Calu3 (cell line): ENCODE data around the gene ESAM. TPM values are rescaled to one million over a fixed set of nuclear protein-coding genes. Genes with fewer than 3 reads are reported as not detected.

Experiments
- BruUV-seq: library from RNA; stranded (reverse); fragments of 400-500 nt; replicated peaks from 2 replicates; lab custom pipeline; 2021; lab: Mats Ljungman, UMichigan
- CTCF ChIA-PET: fragments of 300-600 bp; sonication (Branson Sonifier 250); formaldehyde crosslinking; loops from one replicate; lab custom pipeline; 2022; ENCODE audit warnings: antibody characterized with exemption; lab: Charles Lee
- DNase-seq: peaks from one replicate; pipeline ENCODE4 v3.0.0; 2022
- H3K27ac Mint-ChIP-seq: one replicate; pipeline ENCODE4 v1.8.0; 2022; ENCODE audit warnings: mixed read lengths; ENCODE audit not compliant: unreplicated experiment
- H3K27me3 Mint-ChIP-seq: one replicate; pipeline ENCODE4 v1.8.0; 2022; ENCODE audit warnings: mixed read lengths; ENCODE audit not compliant: unreplicated experiment
- H3K36me3 Mint-ChIP-seq: one replicate; pipeline ENCODE4 v1.8.0; 2022; ENCODE audit warnings: mild to moderate bottlenecking, moderate library complexity, mixed read lengths; ENCODE audit not compliant: insufficient read depth, unreplicated experiment
- H3K4me1 Mint-ChIP-seq: one replicate; pipeline ENCODE4 v1.8.0; 2022; ENCODE audit warnings: mild to moderate bottlenecking, low read depth, mixed read lengths; ENCODE audit not compliant: unreplicated experiment
- H3K4me3 Mint-ChIP-seq: one replicate; pipeline ENCODE4 v1.8.0; 2022; ENCODE audit warnings: mild to moderate bottlenecking, low read depth, moderate library complexity, mixed read lengths; ENCODE audit not compliant: unreplicated experiment
- H3K9me3 Mint-ChIP-seq: one replicate; pipeline ENCODE4 v1.8.0; 2022; ENCODE audit warnings: low read depth, mixed read lengths; ENCODE audit not compliant: unreplicated experiment
- CTCF ChIP-seq: fragments of 200-600 bp; IDR thresholded peaks from one replicate; pipeline ENCODE4 v1.8.0; 2022; ENCODE audit warnings: antibody characterized with exemption; ENCODE audit not compliant: unreplicated experiment
- intact Hi-C: fragments of 100-400 bp; cut with micrococcal nuclease; formaldehyde crosslinking; loops from one replicate; pipeline ENCODE4 v1.10.0; 2022; ENCODE audit not compliant: unreplicated experiment
- total RNA-seq: library from RNA; stranded (reverse); gene quantifications from 2 replicates; pipeline ENCODE4 v1.2.3, GENCODE V29; 2022

The ESAM gene
- total RNA-seq, 1 experiment from 2014 or later: 1.1 TPM

- Mint-ChIP-seq H3K27me3 (no peaks in the 10 kb centered on the region), H3K4me3 (peak overlapping the region; percentile 99), H3K4me1 (no peaks in the 10 kb centered on the region), H3K9me3 (no peaks in the 10 kb centered on the region), H3K36me3 (peaks cover 15% of the 10 kb centered on the region), H3K27ac (peak overlapping the region; percentile 78)
- peak; percentile 28 for DNase-seq
- CTCF ChIA-PET: interaction anchor here (0.6 to 1.2 kb wide), 4 partner anchors 36 to 130 kb away, joined by 3 to 5 read pairs (median 4); partner anchors contain the start of gene SPA17
- BruUV-seq: no TSS peak
- intact Hi-C loops: loop anchor here (2.0 to 5.0 kb wide), 2 partner anchors 37 kb away; partner anchors contain the start of gene ESAM
- TF ChIP-seq CTCF: no peak
Observed at GRCh38 chr11:124799348-124800225, 37.5 kb upstream of the ESAM start.

- intact Hi-C loops: loop anchor here (5.0 kb wide), 1 partner anchor 37 kb away; the partner anchor contains the start of gene ESAM
- H3K4me1 Mint-ChIP-seq: no peaks in the 10 kb centered on the region
- DNase-seq: peak; percentile 5
- H3K4me3 Mint-ChIP-seq: peak overlapping the region; percentile 99
- BruUV-seq: no TSS peak
- no peaks in the 10 kb centered on the region for H3K9me3 Mint-ChIP-seq
- H3K27ac Mint-ChIP-seq: peak overlapping the region; percentile 78
- CTCF ChIA-PET: interaction anchor here (0.9 to 1.2 kb wide), 3 partner anchors 52 to 130 kb away, joined by 3 to 5 read pairs (median 4); partner anchors contain the start of gene SPA17
- TF ChIP-seq CTCF: no peak
- peaks cover 15% of the 10 kb centered on the region for H3K36me3 Mint-ChIP-seq
- no peaks in the 10 kb centered on the region for H3K27me3 Mint-ChIP-seq
Observed at GRCh38 chr11:124798991-124799347, 36.9 kb upstream of the ESAM start.

GRCh38 chr11:124796312-124796711, 34.2 kb upstream of the ESAM start:
- no peak overlapping the region for H3K4me3 Mint-ChIP-seq
- H3K36me3 Mint-ChIP-seq: peaks cover 15% of the 10 kb centered on the region
- CTCF ChIA-PET: no interaction called here
- intact Hi-C loops: loop anchor here (5.0 kb wide), 1 partner anchor 34 kb away; the partner anchor contains the start of gene ESAM
- no peaks in the 10 kb centered on the region for H3K27me3 Mint-ChIP-seq
- no peak for TF ChIP-seq CTCF
- DNase-seq: no peak
- no peaks in the 10 kb centered on the region for H3K9me3 Mint-ChIP-seq
- no peaks in the 10 kb centered on the region for H3K4me1 Mint-ChIP-seq
- no TSS peak for BruUV-seq
- no peak overlapping the region for H3K27ac Mint-ChIP-seq

- peak; percentile 15 for DNase-seq
- BruUV-seq: no TSS peak
- no peaks in the 10 kb centered on the region for H3K9me3 Mint-ChIP-seq
- intact Hi-C loops: loop anchor here (1.0 kb wide), 1 partner anchor 124 kb away; no protein-coding TSS in a partner anchor
- no peak overlapping the region for H3K27ac Mint-ChIP-seq
- no peak overlapping the region for H3K4me3 Mint-ChIP-seq
- TF ChIP-seq CTCF: peak; percentile 36
- CTCF ChIA-PET: interaction anchor here (0.6 to 1.5 kb wide), 5 partner anchors 22 to 125 kb away, joined by 3 to 6 read pairs (median 4); no protein-coding TSS in a partner anchor
- H3K4me1 Mint-ChIP-seq: no peaks in the 10 kb centered on the region
- no peaks in the 10 kb centered on the region for H3K27me3 Mint-ChIP-seq
- no peaks in the 10 kb centered on the region for H3K36me3 Mint-ChIP-seq
Observed at GRCh38 chr11:124793466-124794278, 31.6 kb upstream of the ESAM start.
